ENCODE measurements around the gene PROSER3.
"Not testable (repeated sequence)": the region's sequence is repeated elsewhere in the genome, so short reads cannot be mapped to it uniquely, and the experiment has no call there.

Gene PROSER3

DNA sequence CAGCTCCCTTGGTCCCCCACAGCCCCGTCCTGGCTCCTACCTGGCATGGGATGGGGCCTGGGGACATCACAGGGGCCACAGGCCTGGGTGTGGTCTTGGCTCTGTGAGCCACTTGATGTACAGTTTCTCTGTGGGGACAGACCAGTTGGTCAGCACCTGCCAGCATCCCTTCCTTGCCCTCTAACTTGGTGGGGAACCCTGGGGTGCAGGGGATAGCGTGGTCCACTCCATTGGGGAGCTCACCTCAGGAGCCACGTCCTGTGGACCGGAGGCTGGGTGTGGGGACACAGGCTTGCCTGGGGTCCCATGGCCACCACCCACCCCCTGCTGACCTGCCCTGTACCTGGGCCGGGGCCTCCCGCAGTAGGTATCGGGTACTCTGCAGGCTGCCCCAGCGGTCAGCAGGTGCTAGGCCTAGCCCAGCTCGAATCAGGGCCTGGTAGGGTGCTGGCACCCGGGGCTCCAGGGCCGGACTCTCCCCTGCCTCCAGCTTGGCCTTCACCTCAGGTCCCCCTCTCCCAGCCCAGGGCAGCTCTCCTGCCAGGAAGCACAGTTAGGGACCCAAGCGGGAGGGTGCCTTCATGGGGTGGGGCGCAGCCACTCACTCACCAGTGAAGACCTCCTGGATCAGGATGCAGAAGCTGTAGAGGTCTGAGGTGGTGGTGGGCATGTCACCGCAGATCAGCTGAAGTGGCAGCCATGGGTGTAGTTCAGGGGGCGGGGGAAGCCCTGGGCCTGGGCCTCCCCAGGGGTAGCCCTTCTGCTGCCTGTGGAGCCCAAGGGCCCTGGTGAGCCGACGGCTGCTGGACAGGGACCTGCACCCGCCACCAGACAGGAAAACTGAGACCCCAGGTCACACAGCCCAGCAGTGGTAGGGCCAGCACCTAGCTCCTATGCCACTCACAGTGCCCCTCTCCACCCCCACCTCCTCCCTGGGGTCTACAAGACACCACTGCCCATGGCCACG lies 32.3 kb downstream of the PROSER3 start:
- no peak overlapping the region for H3K27ac ChIP-seq
- TF ChIP-seq, protein P1, sequence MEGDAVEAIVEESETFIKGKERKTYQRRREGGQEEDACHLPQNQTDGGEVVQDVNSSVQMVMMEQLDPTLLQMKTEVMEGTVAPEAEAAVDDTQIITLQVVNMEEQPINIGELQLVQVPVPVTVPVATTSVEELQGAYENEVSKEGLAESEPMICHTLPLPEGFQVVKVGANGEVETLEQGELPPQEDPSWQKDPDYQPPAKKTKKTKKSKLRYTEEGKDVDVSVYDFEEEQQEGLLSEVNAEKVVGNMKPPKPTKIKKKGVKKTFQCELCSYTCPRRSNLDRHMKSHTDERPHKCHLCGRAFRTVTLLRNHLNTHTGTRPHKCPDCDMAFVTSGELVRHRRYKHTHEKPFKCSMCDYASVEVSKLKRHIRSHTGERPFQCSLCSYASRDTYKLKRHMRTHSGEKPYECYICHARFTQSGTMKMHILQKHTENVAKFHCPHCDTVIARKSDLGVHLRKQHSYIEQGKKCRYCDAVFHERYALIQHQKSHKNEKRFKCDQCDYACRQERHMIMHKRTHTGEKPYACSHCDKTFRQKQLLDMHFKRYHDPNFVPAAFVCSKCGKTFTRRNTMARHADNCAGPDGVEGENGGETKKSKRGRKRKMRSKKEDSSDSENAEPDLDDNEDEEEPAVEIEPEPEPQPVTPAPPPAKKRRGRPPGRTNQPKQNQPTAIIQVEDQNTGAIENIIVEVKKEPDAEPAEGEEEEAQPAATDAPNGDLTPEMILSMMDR (IDR thresholded peaks at IDR 0.05), result no peak
- TF ChIP-seq ZFX (IDR thresholded peaks at IDR 0.05; ENCODE audit: borderline replicate concordance), result no peak

DNA sequence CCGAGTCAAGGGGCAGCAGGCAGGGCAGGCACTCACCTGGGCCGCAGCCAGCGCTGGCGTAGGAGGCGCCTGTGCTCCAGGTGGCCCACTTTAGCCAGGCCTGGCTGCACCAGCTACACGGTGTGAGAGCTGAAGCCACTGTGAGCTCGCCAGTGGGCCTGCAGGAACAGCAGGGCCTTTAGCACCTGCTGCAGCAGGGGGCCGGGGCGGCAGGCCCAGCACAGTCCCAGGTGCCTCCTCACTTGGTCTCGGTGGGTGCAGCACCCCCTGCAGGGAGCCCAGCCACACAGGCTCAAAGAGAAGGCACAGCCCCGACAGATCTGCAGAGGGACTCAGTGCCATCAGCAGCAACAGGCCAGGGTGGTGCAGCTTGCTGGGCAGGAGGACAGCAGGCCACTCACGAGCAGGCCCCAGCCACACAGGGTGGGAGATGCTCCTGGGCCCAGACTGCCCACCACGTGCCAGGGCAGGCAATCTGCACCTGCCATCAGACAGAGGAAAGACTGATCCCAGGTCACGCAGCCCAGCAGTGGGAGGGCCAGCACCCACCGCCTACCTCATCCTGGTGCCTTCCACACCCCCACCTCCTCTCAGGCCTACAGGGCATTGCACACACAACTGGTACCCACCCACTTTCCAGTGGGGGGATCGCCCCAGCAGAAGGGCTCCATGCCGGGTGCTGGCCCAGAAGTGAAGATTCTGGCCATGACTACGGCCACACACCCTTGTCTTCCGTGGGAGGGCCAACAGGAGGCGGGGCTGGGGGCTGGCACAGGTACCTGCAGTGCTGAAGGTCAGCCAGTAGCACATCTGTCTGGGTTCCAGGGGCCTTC lies 33.2 kb downstream of the PROSER3 start:
- TF ChIP-seq ZFX (IDR thresholded peaks at IDR 0.05; ENCODE audit: borderline replicate concordance), result no peak
- TF ChIP-seq, protein P1 (IDR thresholded peaks at IDR 0.05), result no peak
- H3K27ac ChIP-seq, result no peak overlapping the region

DNA sequence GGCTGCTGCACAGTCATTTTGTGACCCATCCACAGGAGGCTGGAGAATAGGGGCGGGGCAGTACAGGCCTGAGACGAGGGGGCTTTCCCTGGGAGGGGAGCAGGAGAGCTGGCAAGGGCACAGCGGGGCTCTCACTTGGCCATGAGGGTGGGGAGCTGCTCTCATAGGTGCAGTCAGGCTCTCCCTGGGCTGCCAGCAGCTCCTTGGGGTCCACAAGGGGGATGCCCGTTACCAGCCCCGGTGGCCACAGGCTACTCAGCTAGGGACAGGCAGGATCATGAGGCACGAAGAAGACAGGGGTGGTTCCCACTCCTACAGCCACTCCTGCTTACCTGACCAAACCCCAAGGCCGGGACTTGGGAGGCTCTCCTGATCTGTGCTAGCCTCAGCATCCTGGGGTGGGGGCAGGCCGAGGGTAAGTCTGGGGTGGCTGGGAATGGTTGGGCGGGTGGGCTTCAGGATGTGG lies 33.9 kb downstream of the PROSER3 start:
- no peak overlapping the region for H3K27ac ChIP-seq
- TF ChIP-seq, protein P1 (IDR thresholded peaks at IDR 0.05), result no peak
- no peak for TF ChIP-seq ZFX (IDR thresholded peaks at IDR 0.05; ENCODE audit: borderline replicate concordance)

DNA sequence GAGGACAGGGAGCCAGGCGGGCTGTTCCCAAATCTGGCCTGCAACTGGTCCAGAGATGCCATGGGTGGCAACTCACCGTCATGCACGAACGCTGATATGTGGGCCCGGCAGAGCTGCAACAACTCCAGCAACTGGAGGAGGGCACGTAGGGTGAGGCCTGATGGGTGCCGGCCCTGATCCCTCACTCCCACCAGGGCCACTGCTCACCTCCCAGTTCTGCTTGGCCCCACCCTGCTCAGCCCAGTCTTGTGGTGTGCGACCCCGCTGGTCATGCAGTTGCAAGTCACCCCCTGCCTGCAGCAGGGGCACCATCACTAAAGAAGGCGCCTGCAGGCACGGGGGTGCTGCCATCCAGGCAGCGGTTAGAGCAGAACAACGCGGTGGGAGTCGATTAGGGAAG lies 34.3 kb downstream of the PROSER3 start:
- H3K27ac ChIP-seq, result no peak overlapping the region
- TF ChIP-seq, protein P1 (IDR thresholded peaks at IDR 0.05), result no peak
- TF ChIP-seq ZFX (IDR thresholded peaks at IDR 0.05; ENCODE audit: borderline replicate concordance), result no peak

DNA sequence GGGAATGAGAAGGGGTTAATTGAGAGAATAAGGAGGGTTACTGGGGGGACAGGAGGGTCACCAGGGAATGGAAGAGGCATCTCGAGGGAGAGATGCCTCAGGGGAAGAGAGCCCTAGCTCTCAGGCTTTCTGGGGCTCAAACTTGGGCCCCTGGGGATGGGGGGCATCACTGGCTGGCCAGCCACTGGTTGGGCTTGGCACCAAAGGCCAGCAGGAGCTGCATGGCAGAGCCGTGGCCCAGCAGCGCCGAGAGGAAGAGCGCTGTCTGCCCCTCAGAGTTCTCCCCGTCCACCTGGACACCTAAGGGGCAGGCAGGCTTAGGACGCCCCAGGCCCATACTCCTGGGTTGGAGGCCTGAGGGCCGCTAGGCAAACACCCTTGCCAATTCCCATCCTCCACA lies 34.9 kb downstream of the PROSER3 start:
- H3K27ac ChIP-seq, result no peak overlapping the region
- TF ChIP-seq, protein P1 (IDR thresholded peaks at IDR 0.05), result no peak
- no peak for TF ChIP-seq ZFX (IDR thresholded peaks at IDR 0.05; ENCODE audit: borderline replicate concordance)

DNA sequence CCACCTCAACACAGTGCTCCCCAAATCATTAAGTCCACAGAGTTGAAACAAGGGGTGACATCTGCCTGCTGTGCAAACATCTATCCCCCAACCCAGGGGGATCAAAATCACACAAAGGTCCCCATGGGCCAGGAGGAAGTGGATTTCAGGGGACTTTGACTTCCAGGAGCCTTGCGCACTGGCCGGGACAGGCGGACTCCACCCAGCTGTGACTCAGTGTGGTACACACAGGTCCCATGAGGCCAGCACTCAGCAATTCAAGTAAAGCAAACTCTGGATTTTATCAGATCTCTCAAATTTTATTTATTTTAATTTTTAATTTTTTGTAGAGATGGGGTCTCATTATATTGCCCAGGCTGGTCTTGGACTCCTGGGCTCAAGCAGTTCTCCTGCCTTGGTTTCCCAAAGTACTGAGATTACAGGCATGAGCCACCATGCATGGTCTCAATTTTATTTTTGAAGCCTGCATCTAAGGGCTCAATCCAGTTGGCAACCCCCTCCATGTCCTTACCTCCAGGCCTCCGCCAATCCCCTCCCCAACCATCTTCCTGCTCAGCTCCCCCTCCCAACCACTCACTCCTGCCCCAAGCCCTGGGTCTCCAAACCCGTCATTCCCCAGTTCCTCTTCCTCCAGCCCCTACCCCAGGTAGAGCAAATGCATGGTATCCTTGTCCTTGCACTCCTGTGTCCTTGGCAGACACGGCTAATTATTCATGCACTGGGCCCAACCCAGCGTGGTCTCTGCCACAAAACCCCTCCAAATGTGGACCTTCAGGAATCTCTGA lies 35.6 kb downstream of the PROSER3 start:
- H3K27ac ChIP-seq, result no peak overlapping the region
- TF ChIP-seq, protein P1 (IDR thresholded peaks at IDR 0.05), result no peak
- no peak for TF ChIP-seq ZFX (IDR thresholded peaks at IDR 0.05; ENCODE audit: borderline replicate concordance)

DNA sequence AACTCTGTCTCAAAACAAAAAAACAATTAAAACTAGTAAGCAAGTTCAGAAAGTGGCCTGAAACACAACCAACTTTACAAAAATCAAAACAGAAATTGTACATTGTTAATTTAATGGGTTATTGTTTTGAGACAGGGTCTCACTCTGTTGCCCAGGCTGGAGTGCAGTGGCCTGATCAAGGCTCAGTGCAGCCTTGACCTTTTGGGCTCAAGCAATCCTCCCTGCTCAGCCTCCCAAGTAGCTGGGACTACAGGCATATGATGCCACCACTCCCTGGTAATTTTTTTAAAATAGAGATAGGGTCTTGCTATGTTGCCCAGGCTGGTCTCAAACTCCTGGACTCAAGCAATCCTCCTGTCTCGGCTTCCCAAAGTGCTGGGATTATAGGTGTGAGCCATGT lies 37.6 kb downstream of the PROSER3 start:
- H3K27ac ChIP-seq, result not testable (repeated sequence)
